Stimulated activated CD4-positive, alpha-beta T cell treated with anti-CD3 and anti-CD28 coated beads, Interleukin-2, amount 100 ng/mL, for 4 hours (primary cell): ENCODE results near the gene FEV.

Experiments
- DNase-seq: peaks from one replicate; pipeline ENCODE4 v3.0.0-alpha.2; 2020; ENCODE audit warnings: low read depth

FEV gene

GRCh38 chr2:218985021-218985324 is at the start of gene FEV:
Gene FEV, minus strand, starts transcription at chr2:218985184. Its CDS starts 109 bp downstream, at chr2:218985075.
- no peak for DNase-seq

- DNase-seq: no peak
Observed at GRCh38 chr2:219032051-219032745, 47.2 kb upstream of the FEV start.

- no peak for DNase-seq
Observed at GRCh38 chr2:219031005-219031738, 46.2 kb upstream of the FEV start.

GRCh38 chr2:219030177-219030940 is 45.4 kb upstream of the FEV start:
- no peak for DNase-seq

- DNase-seq: peak; percentile 68
Observed at GRCh38 chr2:219029829-219030165, 44.8 kb upstream of the FEV start.

GRCh38 chr2:219028996-219029828 is 44.2 kb upstream of the FEV start:
- DNase-seq: no peak

GRCh38 chr2:219028141-219028540 is 43.2 kb upstream of the FEV start:
- no peak for DNase-seq

GRCh38 chr2:219027511-219028055 is 42.6 kb upstream of the FEV start:
- DNase-seq: no peak

- no peak for DNase-seq
Observed at GRCh38 chr2:219026946-219027345, 42.0 kb upstream of the FEV start.

- no peak for DNase-seq
Observed at GRCh38 chr2:219025637-219026585, 40.9 kb upstream of the FEV start.

GRCh38 chr2:219024059-219024458 is 39.1 kb upstream of the FEV start:
- no peak for DNase-seq

GRCh38 chr2:219023045-219023605 is 38.1 kb upstream of the FEV start:
- no peak for DNase-seq

- no peak for DNase-seq
Observed at GRCh38 chr2:219022616-219023015, 37.6 kb upstream of the FEV start.

GRCh38 chr2:219022041-219022440 is 37.1 kb upstream of the FEV start:
- no peak for DNase-seq

- DNase-seq: no peak
Observed at GRCh38 chr2:219021591-219021990, 36.6 kb upstream of the FEV start.

- no peak for DNase-seq
Observed at GRCh38 chr2:219020604-219021365, 35.8 kb upstream of the FEV start.

GRCh38 chr2:219019436-219019835 is 34.5 kb upstream of the FEV start:
- DNase-seq: no peak

- DNase-seq: no peak
Observed at GRCh38 chr2:219018726-219019125, 33.7 kb upstream of the FEV start.

GRCh38 chr2:219018286-219018685 is 33.3 kb upstream of the FEV start:
- DNase-seq: no peak
